ENCODE data around the gene JTB. TPM values are rescaled to one million over a fixed set of nuclear protein-coding genes. Genes with fewer than 3 reads are reported as not detected.

Gene JTB
- 105 to 158 TPM (median 155 TPM) in 5 replicates for total RNA-seq (2022; extraction: Qiagen RNA extraction; ENCODE audit: low read depth)

GRCh38 chr1:153977250-153978240 lies at the start of gene JTB:
JTB (minus strand) TSS chr1:153977674; CDS start chr1:153977252, 422 bp downstream.

GRCh38 chr1:153990468-153991150 lies 13.1 kb upstream of the JTB start, which contains the start of gene RPS27:
RPS27 (plus strand) TSS chr1:153990762; CDS start chr1:153990797, 35 bp downstream.

DNA sequence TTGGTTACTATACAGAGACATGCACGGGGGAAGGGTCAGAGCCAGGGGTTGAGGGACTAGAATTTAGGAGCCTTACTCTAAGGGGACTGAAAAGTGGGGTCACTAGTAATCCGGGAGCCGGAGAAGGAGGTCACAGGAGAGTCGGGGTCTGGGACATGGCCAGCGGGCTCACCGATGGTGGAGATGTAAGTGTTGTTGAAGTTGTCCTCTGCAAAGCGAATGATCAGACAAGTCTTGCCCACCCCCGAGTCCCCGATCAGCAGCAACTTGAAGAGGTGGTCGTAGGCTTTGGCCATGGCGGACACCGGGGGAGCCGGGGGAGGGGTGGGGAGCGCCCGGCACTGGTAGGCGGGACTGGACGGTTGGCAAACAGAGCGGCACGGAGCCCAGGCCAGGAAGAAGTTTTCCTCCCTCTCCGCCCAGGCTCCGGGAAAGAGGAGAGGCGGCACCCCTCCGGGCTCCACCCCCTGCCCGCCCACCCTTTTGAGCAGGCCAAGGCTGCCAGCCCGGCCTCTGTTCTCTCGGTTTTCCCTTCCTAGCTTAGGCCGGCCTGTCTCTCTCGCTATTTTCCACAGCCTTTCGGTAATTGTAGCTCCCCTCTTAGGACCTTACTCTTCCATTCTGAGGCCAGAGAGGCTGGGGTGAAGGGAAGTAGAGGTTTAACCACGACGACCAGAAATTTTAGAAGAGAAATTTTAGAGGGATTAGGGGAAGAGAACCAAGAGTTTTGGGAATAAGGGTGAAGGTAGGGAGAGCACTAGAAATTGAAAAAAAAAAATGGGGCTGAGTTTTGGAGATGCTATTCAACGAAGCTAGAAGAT lies 8.7 kb upstream of the JTB start, which contains the start of gene RAB13:
Gene RAB13 (minus strand): TSS at position 399 of the 821 bp plus-strand sequence. CDS start 103 bp downstream, at position 296.

DNA sequence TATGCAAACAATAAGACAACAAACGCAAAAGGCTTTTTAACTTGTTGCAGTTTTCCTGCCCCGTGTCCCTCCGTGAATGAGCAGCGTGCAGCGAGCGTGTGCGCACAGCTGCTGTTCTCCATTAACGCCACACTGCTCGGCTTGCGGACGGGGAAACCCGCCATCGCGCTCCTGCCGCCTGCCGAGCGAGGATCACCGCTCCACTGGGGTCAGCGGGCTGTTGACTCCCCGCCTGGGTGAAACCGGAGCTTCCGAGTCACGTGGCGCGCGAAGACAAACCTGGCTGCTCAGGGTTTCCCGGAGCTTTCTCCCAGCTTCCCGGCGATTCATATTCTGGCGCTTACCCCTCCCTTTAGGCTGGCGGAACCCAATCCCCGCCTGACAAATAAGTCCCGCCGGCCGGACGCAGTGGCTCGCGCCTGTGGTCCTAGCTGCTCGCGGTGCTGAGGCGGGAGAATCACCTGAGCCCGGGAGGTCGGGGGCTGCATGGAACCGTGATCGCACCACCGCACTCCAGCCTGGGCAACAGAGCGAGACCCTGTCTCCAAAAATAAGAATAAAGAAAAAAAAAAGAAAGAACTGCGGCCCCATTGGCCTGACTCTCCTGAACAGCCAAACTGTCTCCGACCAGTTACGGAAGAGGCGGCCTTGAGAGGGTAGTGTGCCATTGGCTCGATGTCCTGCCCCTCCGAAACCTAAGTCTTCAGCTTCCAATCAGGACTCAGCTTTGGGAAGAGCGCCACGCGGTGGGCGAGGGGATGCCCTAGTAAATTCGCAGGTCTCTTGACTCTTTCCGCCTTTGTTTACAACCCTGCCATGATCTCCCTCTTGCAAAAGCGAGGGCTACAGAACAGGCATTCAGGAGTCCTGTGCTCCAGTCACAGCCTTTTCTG lies 10.1 kb downstream of the JTB start, which contains the start of gene CREB3L4:
Gene CREB3L4 (plus strand): TSS at position 796 of the 893 bp plus-strand sequence. CDS start 624 bp downstream, outside the sequence.

GRCh38 chr1:153963030-153963849 lies 14.2 kb downstream of the JTB start, which contains the start of gene SLC39A1:
SLC39A1 (minus strand) TSS chr1:153963537; CDS start chr1:153962715, 822 bp downstream.

GRCh38 chr1:153958111-153958960 lies 19.1 kb downstream of the JTB start, which contains the start of gene CRTC2:
CRTC2 (minus strand) TSS chr1:153958612; CDS start chr1:153958497, 115 bp downstream.

GRCh38 chr1:153946622-153947241 lies 30.7 kb downstream of the JTB start, which contains the start of gene DENND4B:
DENND4B (minus strand) TSS chr1:153946718; CDS start chr1:153944374, 2,344 bp downstream.

Other genes starting within 250 kb of the JTB start
- gene INTS3, start 249.6 kb downstream of the JTB start, total RNA-seq (2022; extraction: Qiagen RNA extraction; ENCODE audit: low read depth), result 18.5 to 22.8 TPM (median 21.8 TPM) in 5 replicates
- gene SLC27A3, start 202.3 kb downstream of the JTB start, total RNA-seq (2022; extraction: Qiagen RNA extraction; ENCODE audit: low read depth), result 1.2 to 3.5 TPM (median 1.5 TPM) in 5 replicates
- gene GATAD2B, start 54.7 kb downstream of the JTB start, total RNA-seq (2022; extraction: Qiagen RNA extraction; ENCODE audit: low read depth), result 7.6 to 14.9 TPM (median 8.5 TPM) in 5 replicates
- 24.3 to 35.6 TPM (median 31.6 TPM) in 5 replicates for gene DENND4B, start 31.0 kb downstream of the JTB start, total RNA-seq (2022; extraction: Qiagen RNA extraction; ENCODE audit: low read depth)
- gene CRTC2, start 19.1 kb downstream of the JTB start, total RNA-seq (2022; extraction: Qiagen RNA extraction; ENCODE audit: low read depth), result 38.4 to 45.8 TPM (median 42.6 TPM) in 5 replicates
- gene SLC39A1, start 14.1 kb downstream of the JTB start, total RNA-seq (2022; extraction: Qiagen RNA extraction; ENCODE audit: low read depth), result 145 to 164 TPM (median 158 TPM) in 5 replicates
- 9.7 to 12.3 TPM (median 10.9 TPM) in 5 replicates for gene CREB3L4, start 9.8 kb downstream of the JTB start, total RNA-seq (2022; extraction: Qiagen RNA extraction; ENCODE audit: low read depth)
- gene RAB13, start 8.7 kb upstream of the JTB start, total RNA-seq (2022; extraction: Qiagen RNA extraction; ENCODE audit: low read depth), result 134 to 160 TPM (median 139 TPM) in 5 replicates
- 4,345 to 7,654 TPM (median 4,612 TPM) in 5 replicates for gene RPS27, start 13.1 kb upstream of the JTB start, total RNA-seq (2022; extraction: Qiagen RNA extraction; ENCODE audit: low read depth)
- gene NUP210L, start 177.4 kb upstream of the JTB start, total RNA-seq (2022; extraction: Qiagen RNA extraction; ENCODE audit: low read depth), result not detected in 5 replicates
- 443 to 631 TPM (median 459 TPM) in 5 replicates for gene TPM3, start 214.4 kb upstream of the JTB start, total RNA-seq (2022; extraction: Qiagen RNA extraction; ENCODE audit: low read depth)
- gene CFAP141, start 228.7 kb upstream of the JTB start, total RNA-seq (2022; extraction: Qiagen RNA extraction; ENCODE audit: low read depth), result not detected in 5 replicates
- 112 to 120 TPM (median 115 TPM) in 5 replicates for gene UBAP2L, start 243.3 kb upstream of the JTB start, total RNA-seq (2022; extraction: Qiagen RNA extraction; ENCODE audit: low read depth)

Data from A549 treated with CpdA at 1 μM for 4 hours (cell line).